ENCODE measurements around the gene CIAO2B. TPM values are rescaled to one million over a fixed set of nuclear protein-coding genes. Genes with fewer than 3 reads are reported as not detected.

Gene CIAO2B
- total RNA-seq, 1 donor, result 97.4 TPM

DNA sequence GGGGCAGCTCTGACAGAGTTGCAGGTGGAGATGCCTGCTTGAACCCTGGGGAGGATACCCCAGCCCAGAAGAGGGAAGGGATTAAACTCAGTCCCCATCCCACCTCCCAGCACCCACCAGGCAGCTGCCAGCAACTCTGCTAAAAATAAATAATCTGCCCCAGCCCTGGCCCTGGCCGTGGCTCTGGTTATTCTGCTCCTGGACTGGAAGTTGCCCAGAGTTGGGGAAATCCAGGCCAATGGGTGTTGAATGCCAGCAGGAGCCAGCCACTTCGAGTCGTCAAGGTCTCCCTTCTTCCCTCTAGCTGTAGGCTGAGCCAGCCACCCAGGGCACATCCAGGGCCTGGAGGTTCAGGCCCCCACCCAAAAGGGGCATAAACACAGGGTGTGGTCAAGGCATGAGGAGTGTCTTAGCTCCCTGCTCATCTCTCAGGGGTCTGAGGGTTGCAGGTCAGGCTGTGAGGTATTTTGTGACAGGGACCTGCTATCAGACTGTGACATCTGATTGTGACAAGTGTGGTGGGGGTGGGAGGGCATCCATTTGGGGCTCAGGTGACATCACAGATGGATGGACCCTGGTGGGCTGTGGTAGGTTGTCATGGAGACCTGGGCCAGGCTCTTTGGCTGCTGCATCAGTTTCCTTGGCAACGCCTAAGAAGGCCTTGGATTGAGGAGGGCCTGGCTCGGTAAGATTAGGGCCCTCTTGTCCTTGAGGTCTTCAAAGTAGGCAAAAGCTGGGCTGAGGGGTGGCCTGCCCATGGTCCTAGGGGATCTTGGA, 7.8 kb downstream of the CIAO2B start:
- Histone ChIP-seq H2AFZ (ENCODE audit: low read length) (peak overlapping the region; percentile 33), H3K4me3 (ENCODE audit: insufficient read depth, low read length) (peak overlapping the region; percentile 1), H3K27ac (ENCODE audit: low read depth, low read length) (peak overlapping the region; percentile 87), H3K36me3 (ENCODE audit: insufficient read depth, low read length) (no peaks in the 10 kb centered on the region), H3K27me3 (ENCODE audit: insufficient read depth, low read length) (peaks cover 22% of the 10 kb centered on the region), H4K20me1 (ENCODE audit: insufficient read depth, low read length) (no peaks in the 10 kb centered on the region), H3K9me3 (ENCODE audit: low read depth, low read length) (no peaks in the 10 kb centered on the region), H3K4me1 (ENCODE audit: insufficient read depth, low read length) (peaks cover 47% of the 10 kb centered on the region), H3K79me2 (ENCODE audit: insufficient read depth, low read length) (no peaks in the 10 kb centered on the region), H3K4me2 (ENCODE audit: insufficient read depth, low read length) (peak overlapping the region; percentile 62)
- DNase-seq (ENCODE audit: insufficient read length, low spot score, missing footprints), result peak; percentile 87
- TF ChIP-seq, protein P1, sequence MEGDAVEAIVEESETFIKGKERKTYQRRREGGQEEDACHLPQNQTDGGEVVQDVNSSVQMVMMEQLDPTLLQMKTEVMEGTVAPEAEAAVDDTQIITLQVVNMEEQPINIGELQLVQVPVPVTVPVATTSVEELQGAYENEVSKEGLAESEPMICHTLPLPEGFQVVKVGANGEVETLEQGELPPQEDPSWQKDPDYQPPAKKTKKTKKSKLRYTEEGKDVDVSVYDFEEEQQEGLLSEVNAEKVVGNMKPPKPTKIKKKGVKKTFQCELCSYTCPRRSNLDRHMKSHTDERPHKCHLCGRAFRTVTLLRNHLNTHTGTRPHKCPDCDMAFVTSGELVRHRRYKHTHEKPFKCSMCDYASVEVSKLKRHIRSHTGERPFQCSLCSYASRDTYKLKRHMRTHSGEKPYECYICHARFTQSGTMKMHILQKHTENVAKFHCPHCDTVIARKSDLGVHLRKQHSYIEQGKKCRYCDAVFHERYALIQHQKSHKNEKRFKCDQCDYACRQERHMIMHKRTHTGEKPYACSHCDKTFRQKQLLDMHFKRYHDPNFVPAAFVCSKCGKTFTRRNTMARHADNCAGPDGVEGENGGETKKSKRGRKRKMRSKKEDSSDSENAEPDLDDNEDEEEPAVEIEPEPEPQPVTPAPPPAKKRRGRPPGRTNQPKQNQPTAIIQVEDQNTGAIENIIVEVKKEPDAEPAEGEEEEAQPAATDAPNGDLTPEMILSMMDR (IDR thresholded peaks at IDR 0.05; ENCODE audit: extremely low read depth, low read depth, low read length), result no peak

DNA sequence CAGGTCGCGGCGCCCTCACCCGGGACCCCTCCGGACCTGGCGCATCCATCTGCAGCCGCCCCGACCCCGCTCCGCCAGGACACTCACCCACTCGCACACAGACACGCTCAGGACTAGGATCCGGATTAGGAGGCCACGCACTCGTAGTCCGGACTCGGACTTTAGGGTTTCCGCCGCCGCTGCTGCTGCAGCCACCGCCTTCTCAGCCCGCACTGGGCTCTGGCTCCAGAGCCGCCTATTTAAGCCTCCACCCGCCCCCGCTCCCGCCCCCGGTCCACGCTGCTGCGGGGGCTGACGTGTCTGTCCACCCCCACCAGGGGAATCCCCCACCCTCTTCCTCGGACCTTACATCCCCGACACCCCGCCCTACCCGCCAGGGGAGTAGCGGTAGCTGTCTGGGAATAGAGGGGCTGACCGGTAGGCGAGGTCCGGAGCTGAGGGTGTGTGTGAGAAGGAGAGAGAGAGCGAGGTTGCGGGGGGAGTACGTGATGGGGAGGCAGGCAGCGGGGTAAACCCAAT, 8.8 kb downstream of the CIAO2B start, which contains the start of gene RRAD:
TSS of gene RRAD (minus strand) at position 214 of the 519 bp plus-strand sequence. CDS start 356 bp downstream, outside the sequence.
- H4K20me1 ChIP-seq (ENCODE audit: insufficient read depth, low read length), result no peaks in the 10 kb centered on the region
- no peaks in the 10 kb centered on the region for H3K36me3 ChIP-seq (ENCODE audit: insufficient read depth, low read length)
- peak within 1 kb of the TSS; percentile 87 for H3K27ac ChIP-seq (ENCODE audit: low read depth, low read length)
- no peak within 1 kb of the TSS for H2AFZ ChIP-seq (ENCODE audit: low read length)
- DNase-seq (ENCODE audit: insufficient read length, low spot score, missing footprints), result peak; percentile 95
- peaks cover 47% of the 10 kb centered on the region for H3K4me1 ChIP-seq (ENCODE audit: insufficient read depth, low read length)
- peak within 1 kb of the TSS; percentile 62 for H3K4me2 ChIP-seq (ENCODE audit: insufficient read depth, low read length)
- no peaks in the 10 kb centered on the region for H3K9me3 ChIP-seq (ENCODE audit: low read depth, low read length)
- no peaks in the 10 kb centered on the region for H3K79me2 ChIP-seq (ENCODE audit: insufficient read depth, low read length)
- peaks cover 28% of the 10 kb centered on the region for H3K27me3 ChIP-seq (ENCODE audit: insufficient read depth, low read length)
- peak within 1 kb of the TSS; percentile 66 for H3K4me3 ChIP-seq (ENCODE audit: insufficient read depth, low read length)
- TF ChIP-seq, protein P1 (IDR thresholded peaks at IDR 0.05; ENCODE audit: extremely low read depth, low read depth, low read length), result no peak

DNA sequence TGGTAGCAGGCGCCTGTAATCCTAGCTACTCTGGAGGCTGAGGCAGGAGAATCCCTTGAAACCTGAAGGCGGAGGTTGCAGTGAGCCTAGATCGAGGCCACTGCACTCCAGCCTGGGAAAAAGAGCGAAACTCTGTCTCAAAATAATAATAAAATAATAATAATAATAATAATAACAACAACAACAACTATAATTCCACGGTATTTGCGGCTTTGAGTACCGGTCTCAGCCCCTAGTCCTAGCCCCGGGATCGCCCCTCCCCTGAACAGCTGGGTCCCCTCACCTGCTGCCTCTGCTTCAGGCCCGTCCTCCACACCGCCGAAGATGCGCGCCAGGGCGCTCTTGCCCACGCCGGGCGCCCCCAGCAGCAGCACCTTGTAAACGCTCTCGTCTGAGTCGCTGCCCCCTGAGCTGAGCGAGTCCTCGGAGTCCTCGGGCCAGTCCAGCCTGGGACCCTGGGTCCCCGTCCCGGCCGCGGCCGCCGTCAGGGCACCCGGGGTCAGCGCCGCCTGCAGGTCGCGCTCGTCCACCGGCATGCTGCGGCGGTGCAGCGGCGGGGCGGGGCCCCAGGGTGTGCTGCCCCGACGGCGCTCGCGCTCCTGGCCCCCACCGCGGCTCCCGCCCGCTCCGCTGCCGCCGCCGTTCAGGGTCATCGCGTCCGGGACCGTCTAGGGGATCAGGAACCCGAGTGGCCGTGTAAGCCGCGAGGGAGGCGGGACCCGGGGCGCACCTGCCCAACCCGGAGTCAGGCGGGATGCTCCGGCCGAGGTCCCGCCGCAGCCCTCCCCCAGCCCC, 9.5 kb downstream of the CIAO2B start:
- Histone ChIP-seq H2AFZ (ENCODE audit: low read length) (no peak overlapping the region), H3K4me3 (ENCODE audit: insufficient read depth, low read length) (peak overlapping the region; percentile 66), H4K20me1 (ENCODE audit: insufficient read depth, low read length) (no peaks in the 10 kb centered on the region), H3K9me3 (ENCODE audit: low read depth, low read length) (no peaks in the 10 kb centered on the region), H3K27me3 (ENCODE audit: insufficient read depth, low read length) (peaks cover 34% of the 10 kb centered on the region), H3K4me2 (ENCODE audit: insufficient read depth, low read length) (peak overlapping the region; percentile 62), H3K4me1 (ENCODE audit: insufficient read depth, low read length) (peaks cover 47% of the 10 kb centered on the region), H3K36me3 (ENCODE audit: insufficient read depth, low read length) (no peaks in the 10 kb centered on the region), H3K79me2 (ENCODE audit: insufficient read depth, low read length) (no peaks in the 10 kb centered on the region), H3K27ac (ENCODE audit: low read depth, low read length) (no peak overlapping the region)
- DNase-seq (ENCODE audit: insufficient read length, low spot score, missing footprints), result peak; percentile 92
- TF ChIP-seq, protein P1 (IDR thresholded peaks at IDR 0.05; ENCODE audit: extremely low read depth, low read depth, low read length), result peak; percentile 22
